ENCODE data around the gene LMF2.

The LMF2 gene

DNA sequence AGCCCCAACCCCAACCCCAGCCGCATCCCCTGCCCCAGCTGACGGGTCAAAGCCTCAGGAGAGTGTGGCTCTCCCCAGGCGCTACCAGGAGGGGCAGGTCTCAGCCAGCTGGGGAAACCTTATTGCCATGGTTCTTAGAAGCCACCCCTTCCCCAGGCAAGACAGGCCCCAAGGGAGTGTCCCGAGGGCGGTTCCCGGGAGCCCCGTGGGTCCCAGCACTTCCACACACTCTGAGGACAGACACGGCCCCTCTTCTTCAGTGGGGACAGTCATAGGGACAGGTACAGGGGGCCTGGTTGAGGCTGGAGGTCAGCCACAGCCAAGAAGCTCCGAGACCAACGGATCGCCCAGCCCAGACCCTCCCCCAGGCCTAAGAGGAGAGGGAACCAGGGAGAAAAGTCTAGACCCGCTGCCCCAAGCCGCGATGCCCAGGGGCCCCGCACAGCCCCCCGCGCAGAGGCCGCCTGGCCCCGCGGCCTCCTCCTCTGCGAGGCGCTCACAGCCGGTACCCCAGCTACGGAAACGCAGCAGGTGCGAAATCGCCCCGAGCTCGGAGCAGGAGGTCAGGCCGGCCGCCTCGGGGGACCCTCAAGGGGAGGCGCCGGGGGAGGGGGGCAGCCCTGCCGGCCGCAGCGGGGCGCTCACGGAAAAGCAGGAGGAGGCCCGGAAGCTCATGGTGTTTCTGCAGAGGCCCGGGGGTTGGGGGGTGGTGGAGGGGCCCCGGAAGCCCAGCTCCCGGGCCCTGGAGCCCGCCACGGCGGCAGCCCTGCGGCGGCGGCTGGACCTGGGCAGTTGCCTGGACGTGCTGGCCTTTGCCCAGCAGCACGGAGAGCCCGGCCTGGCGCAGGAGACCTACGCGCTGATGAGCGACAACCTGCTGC, 40.8 kb upstream of the LMF2 start:
- TF ChIP-seq, protein P1, sequence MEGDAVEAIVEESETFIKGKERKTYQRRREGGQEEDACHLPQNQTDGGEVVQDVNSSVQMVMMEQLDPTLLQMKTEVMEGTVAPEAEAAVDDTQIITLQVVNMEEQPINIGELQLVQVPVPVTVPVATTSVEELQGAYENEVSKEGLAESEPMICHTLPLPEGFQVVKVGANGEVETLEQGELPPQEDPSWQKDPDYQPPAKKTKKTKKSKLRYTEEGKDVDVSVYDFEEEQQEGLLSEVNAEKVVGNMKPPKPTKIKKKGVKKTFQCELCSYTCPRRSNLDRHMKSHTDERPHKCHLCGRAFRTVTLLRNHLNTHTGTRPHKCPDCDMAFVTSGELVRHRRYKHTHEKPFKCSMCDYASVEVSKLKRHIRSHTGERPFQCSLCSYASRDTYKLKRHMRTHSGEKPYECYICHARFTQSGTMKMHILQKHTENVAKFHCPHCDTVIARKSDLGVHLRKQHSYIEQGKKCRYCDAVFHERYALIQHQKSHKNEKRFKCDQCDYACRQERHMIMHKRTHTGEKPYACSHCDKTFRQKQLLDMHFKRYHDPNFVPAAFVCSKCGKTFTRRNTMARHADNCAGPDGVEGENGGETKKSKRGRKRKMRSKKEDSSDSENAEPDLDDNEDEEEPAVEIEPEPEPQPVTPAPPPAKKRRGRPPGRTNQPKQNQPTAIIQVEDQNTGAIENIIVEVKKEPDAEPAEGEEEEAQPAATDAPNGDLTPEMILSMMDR (IDR thresholded peaks at IDR 0.05; ENCODE audit: insufficient read depth, low read depth, low read length, missing control alignments): no peak
- DNase-seq (ENCODE audit: low read depth): no peak
- H3K4me3 ChIP-seq (ENCODE audit: low read length): no peak overlapping the region

DNA sequence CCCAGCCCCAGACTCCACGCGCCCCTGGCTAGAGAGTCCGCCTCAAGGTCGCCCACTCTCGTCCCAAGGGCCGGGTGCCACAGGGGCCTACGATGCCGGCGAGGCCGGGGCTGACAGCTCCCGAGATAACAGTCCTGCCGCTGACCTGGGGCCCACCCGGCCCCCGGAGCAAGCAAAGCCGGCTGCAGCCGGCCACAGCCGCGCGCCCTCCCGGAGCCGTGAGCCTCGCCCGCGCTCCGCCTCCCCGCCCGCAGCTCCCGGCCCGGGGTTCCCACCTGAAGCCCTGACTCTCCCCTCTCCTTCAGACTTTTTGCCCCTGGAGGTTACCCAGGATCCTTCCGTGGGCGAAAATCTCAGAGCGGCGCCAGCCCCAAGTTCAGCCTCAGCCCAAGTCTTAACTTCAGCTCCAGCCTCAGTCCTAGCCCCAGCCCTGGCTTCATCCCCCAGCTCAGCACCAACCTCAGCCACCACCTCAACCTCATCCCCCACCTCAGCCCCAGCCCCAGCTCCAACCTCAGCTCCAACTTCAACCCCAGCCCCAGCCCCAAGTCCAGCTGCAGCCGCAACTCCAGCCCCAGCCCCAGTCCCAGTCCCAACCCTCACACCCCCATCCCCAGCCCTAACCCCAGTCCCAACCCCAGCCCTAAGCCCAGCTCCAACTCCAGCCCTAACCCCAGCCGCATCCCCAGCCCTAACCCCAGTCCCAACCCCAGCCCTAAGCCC, 39.9 kb upstream of the LMF2 start:
- DNase-seq (ENCODE audit: low read depth): no peak
- TF ChIP-seq, protein P1 (IDR thresholded peaks at IDR 0.05; ENCODE audit: insufficient read depth, low read depth, low read length, missing control alignments): no peak
- no peak overlapping the region for H3K4me3 ChIP-seq (ENCODE audit: low read length)

DNA sequence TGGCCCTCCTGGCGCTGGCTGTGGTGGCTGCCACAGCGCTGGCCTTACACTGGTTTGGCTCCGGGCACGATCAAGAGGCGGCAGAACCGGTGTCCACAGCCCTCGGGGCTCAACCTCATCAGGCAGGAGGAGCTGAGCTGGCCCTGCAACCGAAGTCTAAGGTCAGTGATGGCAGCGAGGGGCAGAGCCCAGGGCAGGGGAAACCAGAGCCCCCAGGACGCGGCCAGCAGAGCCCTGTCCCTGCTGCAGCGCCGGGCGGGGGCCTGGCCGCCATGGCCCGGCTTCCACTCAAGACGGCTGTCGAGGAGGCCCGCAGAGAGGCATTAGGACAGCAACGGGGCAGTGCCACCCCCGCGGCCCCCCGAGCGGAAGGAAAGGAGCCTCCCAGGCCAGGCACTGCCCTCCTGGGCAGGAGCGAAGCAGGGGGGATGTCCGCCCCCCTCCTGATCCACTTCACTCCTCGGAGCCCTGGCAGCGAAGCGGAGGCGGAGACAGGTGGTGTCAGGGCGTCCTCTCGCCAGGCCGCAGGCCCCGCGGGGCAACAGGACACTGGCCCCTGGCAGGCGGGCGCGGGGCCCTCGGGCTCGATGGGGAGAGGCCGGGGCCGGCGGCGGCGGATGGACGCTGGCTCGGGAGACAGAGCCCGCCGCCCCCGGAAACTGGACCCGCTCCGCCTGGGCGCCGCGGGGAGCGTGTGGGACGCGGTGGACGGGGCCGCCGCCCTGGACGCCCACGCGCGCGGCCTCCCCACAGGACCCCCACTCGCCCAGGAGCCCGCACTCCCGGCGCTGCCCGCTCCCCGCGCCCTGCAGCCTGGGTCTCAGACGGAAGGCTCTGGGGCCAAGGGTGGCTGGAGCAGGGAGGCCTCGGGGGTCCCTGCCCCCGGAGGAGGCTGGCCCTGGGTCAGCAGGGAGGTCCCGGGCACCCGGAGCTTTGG, 39.1 kb upstream of the LMF2 start:
- DNase-seq (ENCODE audit: low read depth): no peak
- TF ChIP-seq, protein P1 (IDR thresholded peaks at IDR 0.05; ENCODE audit: insufficient read depth, low read depth, low read length, missing control alignments): no peak
- no peak overlapping the region for H3K4me3 ChIP-seq (ENCODE audit: low read length)

DNA sequence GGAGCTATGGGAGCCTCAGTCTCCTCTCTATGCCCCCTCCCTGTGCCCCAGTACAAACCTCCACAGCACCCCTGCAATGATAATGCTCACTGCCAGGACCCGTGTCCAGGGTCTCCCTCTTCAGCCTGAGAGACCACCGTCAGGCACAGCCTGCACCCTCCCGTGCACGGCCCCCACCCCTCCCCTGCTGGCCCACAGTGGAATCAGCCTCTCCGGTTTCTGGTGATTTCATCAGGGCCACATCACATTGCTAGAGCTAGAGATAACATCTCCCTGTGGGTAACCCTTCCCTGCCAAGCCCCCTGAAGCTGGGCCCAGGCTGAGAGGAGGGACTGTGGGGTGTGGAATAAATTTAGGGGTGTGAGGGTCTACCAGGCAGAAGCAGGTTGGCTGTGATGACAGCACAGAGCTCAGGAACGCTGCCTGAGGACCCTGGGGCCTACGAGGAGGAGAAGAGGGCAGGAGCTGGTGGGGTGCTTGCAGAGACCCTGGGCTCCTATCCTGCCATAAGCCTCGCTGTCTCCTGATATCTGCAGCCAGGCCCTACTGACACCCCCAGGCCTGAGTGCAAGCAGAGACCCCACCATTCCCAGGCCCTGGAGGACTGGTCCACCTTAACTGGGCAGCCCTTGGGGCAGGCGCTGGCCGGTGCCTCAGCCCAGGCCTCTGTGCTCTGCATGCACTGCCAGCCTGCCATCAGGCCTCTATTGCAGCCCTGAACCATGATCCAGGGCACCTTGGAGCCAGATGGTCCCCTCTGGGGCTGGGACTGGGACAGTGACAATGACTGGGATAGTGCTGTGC, 38.2 kb upstream of the LMF2 start, which contains the start of gene KLHDC7B:
Gene KLHDC7B (plus strand): TSS at position 378 of the 804 bp plus-strand sequence. CDS start 345 bp downstream, at position 723.
- no peak for DNase-seq (ENCODE audit: low read depth)
- no peak within 1 kb of the TSS for H3K4me3 ChIP-seq (ENCODE audit: low read length)
- TF ChIP-seq, protein P1 (IDR thresholded peaks at IDR 0.05; ENCODE audit: insufficient read depth, low read depth, low read length, missing control alignments): peak; percentile 5

DNA sequence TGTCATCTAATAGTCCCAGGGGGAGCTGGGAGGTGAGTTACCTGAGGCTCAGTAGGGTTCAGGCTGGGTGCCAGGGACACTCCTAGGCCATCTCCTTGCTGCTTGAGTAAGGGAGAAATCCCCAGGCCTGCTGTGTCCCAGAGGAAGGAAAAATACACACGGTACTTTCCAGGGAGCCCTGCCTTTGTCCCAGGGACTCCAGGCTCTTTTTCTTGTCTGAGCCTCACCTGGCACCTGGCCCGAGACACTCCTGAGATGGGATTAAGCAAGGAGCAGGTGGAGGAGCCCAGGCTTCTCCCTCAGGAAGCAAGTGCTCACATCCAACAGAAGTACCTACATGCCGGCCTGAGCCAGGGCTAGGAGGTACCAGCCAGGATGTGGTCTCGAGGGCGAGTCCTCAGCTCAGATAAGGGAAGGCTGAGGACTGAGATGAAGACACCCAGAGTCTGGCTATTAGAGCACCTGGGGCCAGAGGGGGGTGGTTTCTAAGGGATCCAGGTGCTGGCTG, 37.3 kb upstream of the LMF2 start:
- H3K4me3 ChIP-seq (ENCODE audit: low read length): peak overlapping the region; percentile 19
- DNase-seq (ENCODE audit: low read depth): peak; percentile 93
- TF ChIP-seq, protein P1 (IDR thresholded peaks at IDR 0.05; ENCODE audit: insufficient read depth, low read depth, low read length, missing control alignments): no peak
